ENCODE data around the gene BRWD1. TPM values are rescaled to one million over a fixed set of nuclear protein-coding genes. Genes with fewer than 3 reads are reported as not detected.

Gene BRWD1
- polyA plus RNA-seq, 2 of the 4 experiments (the other 2 are of a cell fraction) = 6.9 to 22.2 TPM

GRCh38 chr21:39251326-39251725 is 62.1 kb downstream of the BRWD1 start:
- DNase-seq (ENCODE audit: low read depth in 1 of 2, low spot score in 1 of 2) (no peak), ATAC-seq (no peak), FAIRE-seq (no peak)
- CTCF ChIA-PET = no interaction called here
- WGBS (ENCODE audit: missing lambda C conversion rate) = 67% methylated on average over 3 of the region's 3 CpGs
- H3K27ac ChIP-seq = no peak overlapping the region
- no peak overlapping the region for H3K4me3 ChIP-seq
- POLR2A ChIA-PET = no interaction called here
- TF ChIP-seq MAFK (IDR thresholded peaks at IDR 0.05; ENCODE audit: partially characterized antibody) (no peak), NR3C1 (IDR thresholded peaks at IDR 0.05) (no peak), POLR2AphosphoS2 (conservative IDR thresholded peaks at IDR 0.05; ENCODE audit: low read length) (no peak), HOXB5 (CRISPR knock-in tag; IDR thresholded peaks at IDR 0.05) (no peak), PHF8 (IDR thresholded peaks at IDR 0.05; ENCODE audit: borderline replicate concordance, low read depth) (no peak), ZC3H11A (IDR thresholded peaks at IDR 0.05) (no peak), POLR2A (IDR thresholded peaks at IDR 0.05; ENCODE audit: low read length) (no peak), RARB (CRISPR knock-in tag; IDR thresholded peaks at IDR 0.05) (no peak), EP300 (IDR thresholded peaks at IDR 0.05) (no peak), RFX5 (IDR thresholded peaks at IDR 0.05) (no peak)
- TF ChIP-seq, protein P1, sequence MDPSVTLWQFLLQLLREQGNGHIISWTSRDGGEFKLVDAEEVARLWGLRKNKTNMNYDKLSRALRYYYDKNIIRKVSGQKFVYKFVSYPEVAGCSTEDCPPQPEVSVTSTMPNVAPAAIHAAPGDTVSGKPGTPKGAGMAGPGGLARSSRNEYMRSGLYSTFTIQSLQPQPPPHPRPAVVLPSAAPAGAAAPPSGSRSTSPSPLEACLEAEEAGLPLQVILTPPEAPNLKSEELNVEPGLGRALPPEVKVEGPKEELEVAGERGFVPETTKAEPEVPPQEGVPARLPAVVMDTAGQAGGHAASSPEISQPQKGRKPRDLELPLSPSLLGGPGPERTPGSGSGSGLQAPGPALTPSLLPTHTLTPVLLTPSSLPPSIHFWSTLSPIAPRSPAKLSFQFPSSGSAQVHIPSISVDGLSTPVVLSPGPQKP (IDR thresholded peaks at IDR 0.05; ENCODE audit: low read depth, low read length) = no peak
- TF ChIP-seq, protein P2, sequence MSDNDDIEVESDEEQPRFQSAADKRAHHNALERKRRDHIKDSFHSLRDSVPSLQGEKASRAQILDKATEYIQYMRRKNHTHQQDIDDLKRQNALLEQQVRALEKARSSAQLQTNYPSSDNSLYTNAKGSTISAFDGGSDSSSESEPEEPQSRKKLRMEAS (IDR thresholded peaks at IDR 0.05) = no peak
- no peaks in the 10 kb centered on the region for H3K4me1 ChIP-seq
- no peaks in the 10 kb centered on the region for H3K9me3 ChIP-seq
- no peak overlapping the region for H3K4me2 ChIP-seq

GRCh38 chr21:39238275-39238674 is 75.2 kb downstream of the BRWD1 start:
- no peak overlapping the region for H3K4me2 ChIP-seq
- no peak overlapping the region for H3K4me3 ChIP-seq
- POLR2A ChIA-PET = no interaction called here
- FAIRE-seq = no peak
- WGBS (ENCODE audit: missing lambda C conversion rate) = 91% methylated on average over 1 of the region's 1 CpG
- H3K4me1 ChIP-seq = no peaks in the 10 kb centered on the region
- DNase-seq (ENCODE audit: low read depth in 1 of 2, low spot score in 1 of 2) = no peak
- CTCF ChIA-PET = no interaction called here
- no peak overlapping the region for H3K27ac ChIP-seq
- H3K9me3 ChIP-seq = no peaks in the 10 kb centered on the region
- TF ChIP-seq, protein P3, sequence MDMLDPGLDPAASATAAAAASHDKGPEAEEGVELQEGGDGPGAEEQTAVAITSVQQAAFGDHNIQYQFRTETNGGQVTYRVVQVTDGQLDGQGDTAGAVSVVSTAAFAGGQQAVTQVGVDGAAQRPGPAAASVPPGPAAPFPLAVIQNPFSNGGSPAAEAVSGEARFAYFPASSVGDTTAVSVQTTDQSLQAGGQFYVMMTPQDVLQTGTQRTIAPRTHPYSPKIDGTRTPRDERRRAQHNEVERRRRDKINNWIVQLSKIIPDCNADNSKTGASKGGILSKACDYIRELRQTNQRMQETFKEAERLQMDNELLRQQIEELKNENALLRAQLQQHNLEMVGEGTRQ (IDR thresholded peaks at IDR 0.05) = no peak
- no peak for TF ChIP-seq SREBF2 (IDR thresholded peaks at IDR 0.05)
- TF ChIP-seq POLR2AphosphoS2 (conservative IDR thresholded peaks at IDR 0.05; ENCODE audit: low read length) = no peak
- TF ChIP-seq HOXA7 (CRISPR knock-in tag; IDR thresholded peaks at IDR 0.05) = no peak
- TF ChIP-seq HEYL (CRISPR knock-in tag; IDR thresholded peaks at IDR 0.05) = no peak
- TF ChIP-seq NR3C1 (IDR thresholded peaks at IDR 0.05) = no peak
- no peak for TF ChIP-seq ZSCAN20 (CRISPR knock-in tag; IDR thresholded peaks at IDR 0.05)
- no peak for TF ChIP-seq POLR2A (IDR thresholded peaks at IDR 0.05; ENCODE audit: low read length)
- no peak for ATAC-seq

DNA sequence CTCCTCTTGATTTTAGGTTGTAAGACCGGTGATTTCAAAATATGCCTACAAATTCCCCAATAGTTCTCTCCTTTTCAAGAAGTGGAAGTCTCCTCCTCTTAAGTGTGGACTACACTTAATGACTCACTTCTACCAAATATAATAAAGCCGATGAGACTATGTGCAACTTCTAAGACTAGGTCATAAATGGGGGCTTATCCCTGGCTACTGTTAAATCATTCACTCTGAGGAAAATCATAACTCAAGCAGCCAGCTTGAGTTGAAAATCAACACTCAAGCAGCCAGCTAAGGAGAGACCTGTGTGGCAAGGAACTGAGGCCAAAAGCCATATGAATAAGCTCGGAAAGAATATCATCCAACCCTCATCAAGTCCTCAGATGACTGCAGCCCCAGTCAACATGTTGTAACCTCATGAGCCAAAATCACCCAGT is 80.6 kb downstream of the BRWD1 start:
- CTCF ChIA-PET = no interaction called here
- POLR2A ChIA-PET = no interaction called here

GRCh38 chr21:39224930-39225329 is 88.5 kb downstream of the BRWD1 start:
- Histone ChIP-seq H3K4me2 (no peak overlapping the region), H3K27ac (no peak overlapping the region), H3K4me3 (no peak overlapping the region), H3K9me3 (no peaks in the 10 kb centered on the region), H3K4me1 (no peaks in the 10 kb centered on the region)
- POLR2A ChIA-PET = no interaction called here
- ATAC-seq = no peak
- FAIRE-seq = no peak
- 94% methylated on average over 3 of the region's 3 CpGs for WGBS (ENCODE audit: missing lambda C conversion rate)
- no peak for DNase-seq (ENCODE audit: low read depth in 1 of 2, low spot score in 1 of 2)
- CTCF ChIA-PET = no interaction called here
- TF ChIP-seq ZFP36 (IDR thresholded peaks at IDR 0.05; ENCODE audit: borderline replicate concordance, partially characterized antibody) (no peak), MAFK (IDR thresholded peaks at IDR 0.05; ENCODE audit: partially characterized antibody) (no peak), HDAC2 (IDR thresholded peaks at IDR 0.05) (no peak), RFX5 (IDR thresholded peaks at IDR 0.05) (no peak), RCOR1 (IDR thresholded peaks at IDR 0.05; ENCODE audit: low read depth, low read length) (no peak), FOSL2 (IDR thresholded peaks at IDR 0.05) (no peak), FOSL2 (CRISPR knock-in tag; IDR thresholded peaks at IDR 0.05) (no peak), BCL3 (IDR thresholded peaks at IDR 0.05) (no peak), TFCP2L1 (CRISPR knock-in tag; IDR thresholded peaks at IDR 0.05) (no peak)
- TF ChIP-seq, protein P1 (IDR thresholded peaks at IDR 0.05; ENCODE audit: low read depth, low read length) = no peak
- TF ChIP-seq, protein P4, sequence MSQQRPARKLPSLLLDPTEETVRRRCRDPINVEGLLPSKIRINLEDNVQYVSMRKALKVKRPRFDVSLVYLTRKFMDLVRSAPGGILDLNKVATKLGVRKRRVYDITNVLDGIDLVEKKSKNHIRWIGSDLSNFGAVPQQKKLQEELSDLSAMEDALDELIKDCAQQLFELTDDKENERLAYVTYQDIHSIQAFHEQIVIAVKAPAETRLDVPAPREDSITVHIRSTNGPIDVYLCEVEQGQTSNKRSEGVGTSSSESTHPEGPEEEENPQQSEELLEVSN (IDR thresholded peaks at IDR 0.05; ENCODE audit: borderline replicate concordance, low read depth) = no peak
- TF ChIP-seq, protein P5, sequence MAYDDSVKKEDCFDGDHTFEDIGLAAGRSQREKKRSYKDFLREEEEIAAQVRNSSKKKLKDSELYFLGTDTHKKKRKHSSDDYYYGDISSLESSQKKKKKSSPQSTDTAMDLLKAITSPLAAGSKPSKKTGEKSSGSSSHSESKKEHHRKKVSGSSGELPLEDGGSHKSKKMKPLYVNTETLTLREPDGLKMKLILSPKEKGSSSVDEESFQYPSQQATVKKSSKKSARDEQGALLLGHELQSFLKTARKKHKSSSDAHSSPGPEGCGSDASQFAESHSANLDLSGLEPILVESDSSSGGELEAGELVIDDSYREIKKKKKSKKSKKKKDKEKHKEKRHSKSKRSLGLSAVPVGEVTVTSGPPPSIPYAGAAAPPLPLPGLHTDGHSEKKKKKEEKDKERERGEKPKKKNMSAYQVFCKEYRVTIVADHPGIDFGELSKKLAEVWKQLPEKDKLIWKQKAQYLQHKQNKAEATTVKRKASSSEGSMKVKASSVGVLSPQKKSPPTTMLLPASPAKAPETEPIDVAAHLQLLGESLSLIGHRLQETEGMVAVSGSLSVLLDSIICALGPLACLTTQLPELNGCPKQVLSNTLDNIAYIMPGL (CRISPR knock-in tag; IDR thresholded peaks at IDR 0.05; ENCODE audit: borderline replicate concordance) = no peak

More for the DNA sequence above, 80.6 kb downstream of the BRWD1 start:
- Histone ChIP-seq H3K4me1 (no peaks in the 10 kb centered on the region), H3K9me3 (no peaks in the 10 kb centered on the region), H3K4me3 (no peak overlapping the region), H3K27ac (no peak overlapping the region), H3K4me2 (no peak overlapping the region)
- 91% methylated on average over 3 of the region's 3 CpGs for WGBS (ENCODE audit: missing lambda C conversion rate)
- DNase-seq (ENCODE audit: low read depth in 1 of 2, low spot score in 1 of 2) = no peak
- FAIRE-seq = no peak
- no peak for TF ChIP-seq KDM1A (IDR thresholded peaks at IDR 0.05; ENCODE audit: low read depth)
- ATAC-seq = no peak

All from A549 (cell line).